KMS-11 (cell line): ENCODE measurements around the gene TICAM1.

Experiments used
- H2AFZ ChIP-seq: fragments of 200-600 bp; sonication (generic); 2 replicates; pipeline ENCODE4 v1.6.1; 2016; ENCODE audit warnings: antibody characterized with exemption, mixed run types, low read depth
- H3K27ac ChIP-seq: fragments of 200-600 bp; sonication (generic); 2 replicates; pipeline ENCODE4 v1.6.1; 2016; ENCODE audit warnings: mild to moderate bottlenecking, mixed run types
- H3K27me3 ChIP-seq: fragments of 200-600 bp; sonication (generic); 2 replicates; pipeline ENCODE4 v1.6.1; 2017; ENCODE audit warnings: mild to moderate bottlenecking, low read depth, mixed run types, moderate library complexity; ENCODE audit not compliant: insufficient read depth
- H3K36me3 ChIP-seq: fragments of 200-600 bp; sonication (generic); 2 replicates; pipeline ENCODE4 v1.6.1; 2017; ENCODE audit warnings: mild to moderate bottlenecking, mixed run types; ENCODE audit not compliant: insufficient read depth
- H3K4me1 ChIP-seq: fragments of 200-600 bp; sonication (generic); 2 replicates; pipeline ENCODE4 v1.6.1; 2016; ENCODE audit warnings: mild to moderate bottlenecking, low read depth, mixed run types; ENCODE audit not compliant: poor library complexity, severe bottlenecking
- H3K4me2 ChIP-seq: fragments of 200-600 bp; sonication (generic); 2 replicates; pipeline ENCODE4 v1.7.0; 2016; ENCODE audit warnings: mild to moderate bottlenecking, mixed run types
- H3K4me3 ChIP-seq: fragments of 200-600 bp; sonication (generic); IDR thresholded peaks from 2 replicates; pipeline ENCODE4 v1.6.1; 2017; ENCODE audit warnings: low read depth, low read length, mixed read lengths; ENCODE audit not compliant: insufficient read depth
- H3K79me2 ChIP-seq: fragments of 200-600 bp; sonication (generic); 2 replicates; pipeline ENCODE4 v1.6.1; 2016; ENCODE audit warnings: low read depth, mixed run types; ENCODE audit not compliant: insufficient read depth
- H3K9ac ChIP-seq: fragments of 200-600 bp; sonication (generic); 2 replicates; pipeline ENCODE4 v1.6.1; 2016; ENCODE audit warnings: mild to moderate bottlenecking, mixed run types
- H4K20me1 ChIP-seq: fragments of 200-600 bp; sonication (generic); 2 replicates; pipeline ENCODE4 v1.6.1; 2016; ENCODE audit warnings: mild to moderate bottlenecking, mixed run types; ENCODE audit not compliant: insufficient read depth
- TF ChIP-seq, protein P1 (sequence below): fragments of 200-600 bp; sonication (generic); conservative IDR thresholded peaks from 2 replicates; pipeline ENCODE4 v1.6.1; 2017; ENCODE audit warnings: low read depth, mild to moderate bottlenecking, antibody characterized with exemption, low read length, moderate library complexity, mixed read lengths

TICAM1 gene

DNA sequence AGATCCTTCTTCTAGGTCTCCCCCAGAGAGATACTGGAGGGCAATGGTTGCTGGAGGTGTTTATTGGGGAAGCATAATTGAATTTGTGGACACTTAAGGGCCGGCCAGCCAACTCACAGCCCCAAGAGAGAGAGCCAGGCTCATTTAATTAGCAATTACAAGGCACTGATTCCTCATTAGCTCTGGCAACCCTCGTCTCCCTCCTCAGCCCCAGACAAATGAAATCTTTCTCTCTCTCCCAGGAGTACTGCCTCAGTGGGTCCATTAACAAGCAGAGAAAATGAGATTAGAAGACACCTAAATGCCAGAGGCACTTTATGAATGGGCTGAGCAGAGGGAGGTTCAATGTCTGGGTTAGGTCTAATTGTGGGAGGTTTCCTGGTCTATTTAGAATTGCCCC lies 58.9 kb downstream of the TICAM1 start:
- H3K4me2 ChIP-seq, result no peak overlapping the region
- no peak overlapping the region for H3K27ac ChIP-seq
- TF ChIP-seq, protein P1, sequence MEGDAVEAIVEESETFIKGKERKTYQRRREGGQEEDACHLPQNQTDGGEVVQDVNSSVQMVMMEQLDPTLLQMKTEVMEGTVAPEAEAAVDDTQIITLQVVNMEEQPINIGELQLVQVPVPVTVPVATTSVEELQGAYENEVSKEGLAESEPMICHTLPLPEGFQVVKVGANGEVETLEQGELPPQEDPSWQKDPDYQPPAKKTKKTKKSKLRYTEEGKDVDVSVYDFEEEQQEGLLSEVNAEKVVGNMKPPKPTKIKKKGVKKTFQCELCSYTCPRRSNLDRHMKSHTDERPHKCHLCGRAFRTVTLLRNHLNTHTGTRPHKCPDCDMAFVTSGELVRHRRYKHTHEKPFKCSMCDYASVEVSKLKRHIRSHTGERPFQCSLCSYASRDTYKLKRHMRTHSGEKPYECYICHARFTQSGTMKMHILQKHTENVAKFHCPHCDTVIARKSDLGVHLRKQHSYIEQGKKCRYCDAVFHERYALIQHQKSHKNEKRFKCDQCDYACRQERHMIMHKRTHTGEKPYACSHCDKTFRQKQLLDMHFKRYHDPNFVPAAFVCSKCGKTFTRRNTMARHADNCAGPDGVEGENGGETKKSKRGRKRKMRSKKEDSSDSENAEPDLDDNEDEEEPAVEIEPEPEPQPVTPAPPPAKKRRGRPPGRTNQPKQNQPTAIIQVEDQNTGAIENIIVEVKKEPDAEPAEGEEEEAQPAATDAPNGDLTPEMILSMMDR, result no peak
- H4K20me1 ChIP-seq, result no peaks in the 10 kb centered on the region
- H3K36me3 ChIP-seq, result no peaks in the 10 kb centered on the region
- H3K27me3 ChIP-seq, result peaks cover 58% of the 10 kb centered on the region
- no peaks in the 10 kb centered on the region for H3K4me1 ChIP-seq
- no peak overlapping the region for H3K4me3 ChIP-seq
- H3K9ac ChIP-seq, result no peak overlapping the region
- no peaks in the 10 kb centered on the region for H3K79me2 ChIP-seq
- no peak overlapping the region for H2AFZ ChIP-seq

DNA sequence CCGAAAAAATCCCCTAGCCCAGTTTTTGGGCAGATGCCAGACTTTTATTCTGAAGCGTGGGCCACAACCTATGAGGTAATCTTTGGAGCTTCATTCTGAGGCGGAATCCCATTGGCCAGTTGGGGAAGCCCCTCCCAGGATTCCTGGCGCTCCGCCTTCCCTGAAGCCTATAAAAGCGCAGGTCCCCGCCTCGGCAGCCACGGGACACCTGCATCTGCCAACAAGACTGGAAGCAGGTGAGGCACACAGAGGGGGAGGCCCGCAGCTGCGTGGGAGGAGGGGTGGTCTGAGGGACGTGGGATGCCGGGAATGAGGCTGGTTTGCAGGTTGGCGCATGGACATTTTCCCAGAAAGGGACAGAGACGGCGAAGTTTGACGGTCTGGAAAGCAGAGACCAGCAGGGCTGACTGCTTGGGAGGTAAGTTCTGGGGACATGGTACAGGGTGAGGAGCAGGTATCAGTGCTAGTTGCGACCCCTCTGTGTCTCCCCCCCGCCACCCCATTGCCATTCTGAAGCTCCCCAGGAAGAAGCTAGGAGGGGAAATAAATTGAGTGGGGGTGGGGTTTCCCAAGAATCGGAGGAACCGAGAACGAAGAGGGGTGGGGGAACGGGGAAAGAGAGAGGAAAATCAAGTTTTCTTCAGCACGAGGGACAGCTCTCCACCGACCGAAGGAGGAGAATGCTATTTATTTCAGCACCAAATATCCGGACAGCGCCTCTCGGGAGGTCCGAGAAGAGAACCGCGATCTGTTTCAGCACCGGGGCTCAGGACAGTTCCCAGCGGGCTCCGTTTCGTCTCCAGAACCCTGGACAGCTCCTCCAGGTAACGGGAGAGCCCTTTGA lies 62.4 kb downstream of the TICAM1 start:
- TF ChIP-seq, protein P1, result no peak
- no peaks in the 10 kb centered on the region for H3K79me2 ChIP-seq
- no peak overlapping the region for H3K4me3 ChIP-seq
- H3K27ac ChIP-seq, result no peak overlapping the region
- H3K4me1 ChIP-seq, result no peaks in the 10 kb centered on the region
- peaks cover 50% of the 10 kb centered on the region for H3K27me3 ChIP-seq
- H3K9ac ChIP-seq, result no peak overlapping the region
- no peak overlapping the region for H3K4me2 ChIP-seq
- H3K36me3 ChIP-seq, result no peaks in the 10 kb centered on the region
- H4K20me1 ChIP-seq, result no peaks in the 10 kb centered on the region
- no peak overlapping the region for H2AFZ ChIP-seq
